RWPE1 (cell line): ENCODE measurements around the gene PPP2R2B.

Experiments used
- CTCF ChIA-PET: fragments of 350-600 bp; sonication (Branson Sonifier 250); formaldehyde crosslinking; extraction: SDS; loops from one replicate; lab custom pipeline; 2021; lab: Yijun Ruan, JAX
- POLR2A ChIA-PET: fragments of 400-600 bp; formaldehyde crosslinking; extraction: SDS; loops from one replicate; lab custom pipeline; 2020; ENCODE audit warnings: antibody characterized with exemption; ENCODE audit not compliant: low non-redundant PET; lab: Yijun Ruan, JAX
- DNase-seq: peaks from one replicate; pipeline ENCODE4 v3.0.0; 2012; ENCODE audit warnings: low spot score
- H3K27ac ChIP-seq: fragments of 450-650 bp; 2 replicates; pipeline ENCODE4 v1.5.1; 2017
- CTCF ChIP-seq: fragments of 450-650 bp; conservative IDR thresholded peaks from 2 replicates; pipeline ENCODE4 v1.5.1; 2017; ENCODE audit warnings: low read depth, mild to moderate bottlenecking

Gene PPP2R2B

GRCh38 chr5:146719179-146719578, 159.4 kb downstream of the PPP2R2B start:
- ChIA-PET CTCF (no interaction called here), POLR2A (no interaction called here)
- TF ChIP-seq CTCF: no peak
- H3K27ac ChIP-seq: no peak overlapping the region
- no peak for DNase-seq

- H3K27ac ChIP-seq: no peak overlapping the region; the same call in 1 of the 2 replicates
- POLR2A ChIA-PET: no interaction called here
- CTCF ChIA-PET: interaction anchor here (0.8 kb wide), 1 partner anchor 905 kb away, joined by 12 read pairs; no protein-coding TSS in a partner anchor
- TF ChIP-seq CTCF: no peak
- peak; percentile 71 for DNase-seq
Observed at GRCh38 chr5:146718609-146719008, 159.9 kb downstream of the PPP2R2B start.

GRCh38 chr5:146717951-146718350, 160.6 kb downstream of the PPP2R2B start:
- TF ChIP-seq CTCF: no peak
- ChIA-PET POLR2A (no interaction called here), CTCF (interaction anchor here (0.8 kb wide), 1 partner anchor 905 kb away, joined by 12 read pairs; no protein-coding TSS in a partner anchor)
- peak overlapping the region; percentile 74 for H3K27ac ChIP-seq
- no peak for DNase-seq

- no peak for TF ChIP-seq CTCF
- ChIA-PET POLR2A (no interaction called here), CTCF (interaction anchor here (0.9 kb wide), 1 partner anchor 652 kb away, joined by 3 read pairs; no protein-coding TSS in a partner anchor)
- no peak overlapping the region for H3K27ac ChIP-seq
- DNase-seq: no peak
Observed at GRCh38 chr5:146716636-146717035, 161.9 kb downstream of the PPP2R2B start.

- no peak overlapping the region for H3K27ac ChIP-seq
- ChIA-PET POLR2A (no interaction called here), CTCF (interaction anchor here (0.7 kb wide), 1 partner anchor 45 kb away, joined by 3 read pairs; no protein-coding TSS in a partner anchor)
- no peak for TF ChIP-seq CTCF
- peak; percentile 60 for DNase-seq
Observed at GRCh38 chr5:146710348-146710747, 168.2 kb downstream of the PPP2R2B start.

GRCh38 chr5:146707316-146707715, 171.2 kb downstream of the PPP2R2B start:
- CTCF ChIA-PET: interaction anchor here (0.6 to 0.7 kb wide), 2 partner anchors 15 to 154 kb away, joined by 3 to 4 read pairs; no protein-coding TSS in a partner anchor
- POLR2A ChIA-PET: no interaction called here
- H3K27ac ChIP-seq: no peak overlapping the region
- no peak for TF ChIP-seq CTCF
- DNase-seq: no peak
